SJCRH30 (cell line): ENCODE measurements around the gene MTAP. TPM values are rescaled to one million over a fixed set of nuclear protein-coding genes. Genes with fewer than 3 reads are reported as not detected.

ENCODE experiments used
- total RNA-seq: library from RNA; depleted of rRNA; stranded (reverse); fragments of >200 nt; shearing (Covaris generic); gene quantifications from 2 replicates; pipeline ENCODE4 v1.2.3, GENCODE V29; 2014; rRNA removed

MTAP gene
- total RNA-seq, 1 experiment from 2014 or later, result 53.1 TPM

Other genes starting within 250 kb of the MTAP start
- gene CDKN2A, start 191.8 kb downstream of the MTAP start, total RNA-seq, result 107 and 128 TPM in 2 replicates
- gene CDKN2B-AS1, start 192.2 kb downstream of the MTAP start, total RNA-seq, result 8.4 TPM in 2 replicates
- gene CDKN2B, start 206.7 kb downstream of the MTAP start, total RNA-seq, result 1.3 TPM in 2 replicates